Measurements from ENCODE around the gene WASL.
"Not testable (repeated sequence)": the region's sequence is repeated elsewhere in the genome, so short reads cannot be mapped to it uniquely, and the experiment has no call there.

Gene WASL

GRCh38 chr7:123768493-123768892, 19.7 kb upstream of the WASL start:
- no peak for DNase-seq (ENCODE audit: low read depth)

- no peak for DNase-seq (ENCODE audit: low read depth)
These were observed 14.4 kb upstream of the WASL start for GRCh38 chr7:123763191-123763661.

DNA sequence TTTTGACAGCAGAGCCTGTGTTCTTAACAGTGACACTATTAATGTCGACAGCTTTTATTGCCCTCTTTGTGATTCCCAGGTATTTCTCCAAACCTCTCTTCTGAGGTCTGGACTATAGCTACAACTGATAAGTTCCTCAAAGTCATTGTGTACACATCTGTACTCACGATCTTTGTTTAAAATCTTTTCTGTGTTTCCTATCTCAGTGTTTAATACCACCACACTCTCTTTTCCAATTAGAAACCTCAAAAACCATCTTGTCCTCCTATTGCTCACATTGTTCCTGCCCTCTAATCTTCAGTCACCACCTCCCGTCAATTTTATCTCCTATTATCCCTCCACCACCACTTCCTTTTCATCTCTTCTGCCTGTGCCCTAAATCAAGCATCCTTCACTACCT, 12.9 kb upstream of the WASL start:
- no peak for DNase-seq (ENCODE audit: low read depth)

- no peak for DNase-seq (ENCODE audit: low read depth)
These were observed 8.3 kb upstream of the WASL start for GRCh38 chr7:123757095-123757494.

DNA sequence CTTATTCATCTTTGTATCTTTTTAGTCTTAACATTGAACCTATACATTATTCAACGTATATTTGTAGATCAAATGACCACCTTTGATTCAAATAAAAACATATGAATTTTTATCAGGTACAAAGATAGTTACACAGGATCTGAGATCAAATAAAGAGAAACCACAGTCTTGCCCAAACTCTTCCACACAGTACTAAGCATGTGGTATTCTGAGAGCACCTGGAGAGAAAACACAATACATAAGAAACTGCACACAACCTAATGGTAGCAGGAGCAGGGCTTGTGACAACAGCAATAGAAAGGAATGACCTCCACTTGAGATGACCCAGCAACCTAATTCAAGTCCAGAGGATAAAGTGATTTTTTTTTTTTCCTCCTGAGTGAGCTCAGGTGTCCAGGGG, 6.5 kb upstream of the WASL start:
- DNase-seq (ENCODE audit: low read depth), result no peak

GRCh38 chr7:123754271-123754871, 5.6 kb upstream of the WASL start:
- no peak for DNase-seq (ENCODE audit: low read depth)

- no peak for DNase-seq (ENCODE audit: low read depth)
These were observed 3.7 kb upstream of the WASL start for GRCh38 chr7:123752534-123752933.

- no peak for DNase-seq (ENCODE audit: low read depth)
These were observed 3.0 kb upstream of the WASL start for GRCh38 chr7:123751821-123752220.

DNA sequence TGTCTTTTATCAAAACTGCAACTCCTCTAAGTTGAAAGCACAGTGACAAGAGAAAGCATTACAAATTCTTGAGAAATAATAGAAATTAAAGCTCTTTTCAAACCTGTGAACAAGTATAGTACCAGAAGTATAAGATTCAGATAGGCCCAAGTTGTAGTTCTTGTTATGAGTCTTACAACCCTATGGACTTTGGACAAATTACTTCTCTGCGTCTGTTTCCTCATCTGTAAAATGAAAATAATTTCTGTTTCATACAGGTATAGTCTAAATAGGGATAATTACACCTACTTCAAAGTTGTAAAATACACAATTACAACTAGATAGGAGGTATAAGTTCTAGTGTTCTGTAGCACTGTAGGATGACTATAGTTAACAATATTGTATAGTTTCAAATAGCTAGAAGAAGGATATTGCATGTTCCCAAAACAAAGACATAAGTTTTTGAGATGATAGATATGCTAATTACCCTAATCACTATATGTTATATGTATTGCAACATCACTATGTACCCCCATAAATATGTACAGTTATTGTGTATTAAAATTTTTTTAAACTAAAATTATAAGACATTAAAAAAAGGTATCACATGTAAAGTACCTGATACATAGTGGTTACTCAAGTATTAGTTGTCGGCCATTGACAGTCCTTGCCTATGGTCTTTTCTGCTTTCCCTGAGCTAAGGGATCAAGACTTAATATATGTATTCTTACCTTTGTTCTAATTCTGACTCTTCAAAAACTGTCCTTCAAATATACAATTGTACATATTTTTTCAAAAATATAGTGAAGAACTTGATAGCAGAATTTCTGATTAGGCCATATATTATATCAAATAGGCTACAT, 1.8 kb upstream of the WASL start:
- no peak for DNase-seq (ENCODE audit: low read depth)

GRCh38 chr7:123749537-123749857, 694 bp upstream of the WASL start:
- peak; percentile 35 for DNase-seq (ENCODE audit: low read depth)

- no peak for DNase-seq (ENCODE audit: low read depth)
These were observed 551 bp downstream of the WASL start for GRCh38 chr7:123748171-123748733.

DNA sequence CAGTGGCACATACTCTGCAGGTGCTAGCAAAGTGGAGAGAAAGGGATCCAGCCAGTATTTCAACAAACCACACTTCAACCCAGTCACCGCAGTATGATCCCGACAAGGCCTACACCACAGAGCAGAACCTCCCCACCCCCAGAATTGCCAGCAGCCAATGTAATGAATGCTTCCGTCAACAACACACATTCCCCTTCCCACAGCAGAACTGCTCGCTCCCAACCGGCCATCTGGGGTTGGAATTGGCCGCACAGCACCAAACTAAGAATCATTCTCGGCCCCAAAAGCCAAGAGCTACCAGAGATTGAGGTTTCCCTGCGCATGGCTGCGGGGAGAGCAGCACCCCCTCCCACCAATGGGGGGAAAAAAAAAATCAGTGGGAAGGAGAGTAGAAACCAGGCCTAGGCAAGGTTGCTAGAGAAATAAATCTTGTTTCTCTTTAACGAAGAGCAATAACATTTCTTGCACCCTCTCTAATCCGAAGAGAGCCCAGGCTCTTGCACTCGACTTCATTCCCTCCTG, 1.1 kb downstream of the WASL start:
- peak; percentile 43 for DNase-seq (ENCODE audit: low read depth)

DNA sequence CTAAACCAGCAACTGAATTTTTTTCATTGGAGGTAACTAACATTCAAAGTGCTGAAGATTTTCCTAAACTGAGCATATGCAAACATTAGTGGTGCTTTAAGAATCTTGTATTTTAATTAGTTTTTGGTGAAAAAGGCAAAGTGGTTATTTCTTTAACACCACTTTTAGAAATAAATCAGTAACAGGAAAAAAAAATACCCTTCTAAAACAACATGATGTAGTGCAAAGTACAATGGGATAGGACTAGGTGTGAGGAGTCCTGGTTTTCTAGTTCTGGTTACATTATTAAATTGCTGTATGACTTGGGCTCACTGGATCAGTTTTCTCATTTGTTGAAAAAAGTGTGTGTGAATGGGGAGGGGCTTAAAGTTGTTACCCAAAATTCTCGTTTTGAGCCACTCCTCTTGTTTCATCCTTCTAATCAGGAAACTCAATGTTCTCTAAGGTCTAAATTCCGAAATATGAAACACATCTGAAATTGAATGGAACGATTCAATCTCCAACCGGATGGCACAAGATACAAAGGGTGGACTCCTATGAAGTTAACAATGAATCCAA, 1.8 kb downstream of the WASL start:
- no peak for DNase-seq (ENCODE audit: low read depth)

GRCh38 chr7:123746055-123746454, 2.7 kb downstream of the WASL start:
- DNase-seq (ENCODE audit: low read depth), result no peak

GRCh38 chr7:123745437-123745836, 3.4 kb downstream of the WASL start:
- no peak for DNase-seq (ENCODE audit: low read depth)

DNA sequence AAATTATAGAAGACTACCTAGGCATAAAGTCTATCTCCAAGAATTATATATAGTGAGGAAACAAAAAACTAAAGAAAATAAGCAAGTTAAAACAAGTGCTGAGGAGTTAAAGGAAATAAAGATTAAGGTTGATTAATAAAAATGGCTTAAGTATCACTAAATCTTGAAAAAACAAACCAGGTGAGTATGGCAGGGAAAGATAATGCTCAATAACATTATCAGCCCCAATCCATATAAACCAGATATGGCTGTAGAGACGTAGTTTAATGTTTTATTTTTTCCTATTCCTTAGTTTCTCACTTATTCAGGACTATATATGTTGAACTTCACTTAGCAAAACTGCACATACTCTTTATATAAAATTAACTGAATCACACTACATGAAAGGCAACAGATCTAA, 4.4 kb downstream of the WASL start:
- no peak for DNase-seq (ENCODE audit: low read depth)

DNA sequence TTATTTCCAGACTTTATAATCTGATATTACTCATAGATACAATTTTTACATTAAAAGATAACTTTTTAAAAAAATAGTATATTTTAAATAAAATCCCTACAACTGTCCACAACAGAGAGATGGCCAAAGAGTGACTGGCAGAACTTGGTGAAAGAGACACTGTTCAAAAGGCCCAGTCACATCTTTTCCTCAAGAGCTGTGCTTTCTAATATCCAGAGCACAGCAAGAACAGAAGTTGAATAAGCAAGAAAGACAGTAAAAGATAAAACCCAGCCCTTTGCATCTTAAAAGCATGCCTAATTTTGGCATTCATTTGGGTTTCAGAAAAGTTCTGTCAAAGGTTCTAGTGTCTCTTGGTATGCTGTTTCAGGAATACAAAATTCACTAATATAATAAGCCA, 6.9 kb downstream of the WASL start:
- no peak for DNase-seq (ENCODE audit: low read depth)

GRCh38 chr7:123738808-123739207, 10.0 kb downstream of the WASL start:
- DNase-seq (ENCODE audit: low read depth), result no peak

DNA sequence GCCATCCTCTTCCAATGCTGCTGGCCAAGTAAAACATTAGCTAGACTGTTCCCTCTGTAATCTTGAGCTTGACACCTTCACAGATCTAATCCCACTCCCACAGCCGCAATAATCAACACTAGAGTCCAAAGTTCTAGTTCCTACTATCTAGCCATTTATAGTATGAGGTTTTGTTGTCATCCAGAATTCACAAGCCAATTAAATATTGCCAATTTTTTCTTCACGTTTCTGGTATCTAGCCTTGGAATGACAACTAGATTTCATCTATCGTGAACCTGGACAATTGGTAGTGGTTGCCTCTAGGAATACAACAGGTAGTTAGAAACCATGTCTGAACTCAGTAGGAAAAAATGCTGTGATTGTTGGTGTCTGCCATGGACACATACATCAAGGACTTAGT, 10.4 kb downstream of the WASL start:
- no peak for DNase-seq (ENCODE audit: low read depth)

DNA sequence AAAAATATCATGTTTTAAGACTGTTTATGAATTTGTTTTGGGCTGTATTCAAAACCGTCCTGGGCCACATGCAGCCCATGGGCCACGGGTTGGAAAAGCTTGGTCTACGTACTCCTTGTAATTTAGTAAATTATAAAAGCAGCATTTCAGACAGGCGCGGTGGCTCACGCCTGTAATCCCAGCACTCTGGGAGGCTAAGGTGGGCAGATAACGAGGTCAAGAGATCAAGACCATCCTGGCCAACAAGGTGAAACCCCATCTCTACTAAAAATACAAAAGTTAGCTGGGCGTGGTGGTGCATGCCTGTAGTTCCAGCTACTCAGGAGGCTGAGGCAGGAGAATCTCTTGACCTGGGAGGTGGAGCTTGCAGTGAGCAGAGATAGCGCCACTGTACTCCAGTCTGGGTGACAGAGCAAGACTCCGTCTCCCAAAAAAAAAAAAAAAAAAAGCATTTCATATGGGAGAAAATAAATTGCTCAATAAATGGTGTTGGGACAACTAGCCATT, 11.6 kb downstream of the WASL start:
- not testable (repeated sequence) for DNase-seq (ENCODE audit: low read depth)

- DNase-seq (ENCODE audit: low read depth), result no peak
These were observed 13.3 kb downstream of the WASL start for GRCh38 chr7:123735539-123735938.

GRCh38 chr7:123734498-123734897, 14.3 kb downstream of the WASL start:
- DNase-seq (ENCODE audit: low read depth), result no peak

Data from GM04504 (cell line).